Parathyroid adenoma (tissue), 2 donors: ENCODE data around the gene PCDHGA1.
"Not testable (repeated sequence)": the region's sequence is repeated elsewhere in the genome, so short reads cannot be mapped to it uniquely, and the experiment has no call there.

Experiments used
- H2AFZ ChIP-seq: fragments of 300-600 bp; sonication (generic); one replicate; pipeline ENCODE4 v1.7.0; 2017; ENCODE audit warnings: antibody characterized with exemption, mild to moderate bottlenecking
- H3K27ac ChIP-seq: fragments of 300-600 bp; sonication (generic); one replicate; pipeline ENCODE4 v1.7.0; 2017
- H3K27me3 ChIP-seq: fragments of 300-600 bp; sonication (generic); one replicate; pipeline ENCODE4 v1.7.0; 2017; ENCODE audit warnings: low read length; ENCODE audit not compliant: control insufficient read depth, insufficient read depth
- H3K36me3 ChIP-seq: fragments of 300-600 bp; sonication (generic); one replicate; pipeline ENCODE4 v1.7.0; 2017; ENCODE audit warnings: low read length; ENCODE audit not compliant: control insufficient read depth, insufficient read depth
- H3K4me1 ChIP-seq: fragments of 300-600 bp; sonication (generic); one replicate; pipeline ENCODE4 v1.7.0; 2017; ENCODE audit warnings: control low read depth
- H3K4me2 ChIP-seq: fragments of 300-600 bp; sonication (generic); one replicate; pipeline ENCODE4 v1.7.0; 2017; ENCODE audit warnings: low read length
- H3K4me3 ChIP-seq: fragments of 300-600 bp; sonication (generic); one replicate; pipeline ENCODE4 v1.7.0; 2017; ENCODE audit warnings: low read depth, low read length
- H3K79me2 ChIP-seq: fragments of 300-600 bp; sonication (generic); one replicate; pipeline ENCODE4 v1.7.0; 2017; ENCODE audit warnings: control low read depth
- H3K9ac ChIP-seq: fragments of 300-600 bp; sonication (generic); one replicate; pipeline ENCODE4 v1.7.0; 2017; ENCODE audit warnings: mild to moderate bottlenecking
- H3K9me3 ChIP-seq: fragments of 300-600 bp; sonication (generic); one replicate; pipeline ENCODE4 v1.7.0; 2017; ENCODE audit warnings: low read length; ENCODE audit not compliant: control insufficient read depth
- TF ChIP-seq, protein P1 (sequence below): fragments of 300-600 bp; sonication (generic); IDR thresholded peaks from one replicate; pipeline ENCODE4 v1.7.0; 2017; ENCODE audit warnings: antibody characterized with exemption, mild to moderate bottlenecking
- donor health status: primary hyperparathyroidism.

The PCDHGA1 gene

GRCh38 chr5:141373673-141374317, 43.5 kb downstream of the PCDHGA1 start, which contains the start of gene PCDHGA6:
TSS of gene PCDHGA6 (plus strand) at chr5:141373891. CDS start at chr5:141374084, 193 bp downstream.
- H3K27me3 ChIP-seq: no peaks in the 10 kb centered on the region
- H3K36me3 ChIP-seq: no peaks in the 10 kb centered on the region
- peak within 1 kb of the TSS; percentile 35 for H3K4me3 ChIP-seq

GRCh38 chr5:141374627-141375026, 44.3 kb downstream of the PCDHGA1 start:
- no peaks in the 10 kb centered on the region for H3K27me3 ChIP-seq

More at GRCh38 chr5:141373673-141374317, 43.5 kb downstream of the PCDHGA1 start, which contains the start of gene PCDHGA6:
- Histone ChIP-seq H3K9ac (no peak within 1 kb of the TSS), H3K27ac (peak within 1 kb of the TSS; percentile 16), H3K9me3 (peaks cover 13% of the 10 kb centered on the region), H3K4me1 (no peaks in the 10 kb centered on the region), H3K4me2 (no peak within 1 kb of the TSS), H3K79me2 (no peaks in the 10 kb centered on the region), H2AFZ (peak within 1 kb of the TSS; percentile 38)
- TF ChIP-seq, protein P1, sequence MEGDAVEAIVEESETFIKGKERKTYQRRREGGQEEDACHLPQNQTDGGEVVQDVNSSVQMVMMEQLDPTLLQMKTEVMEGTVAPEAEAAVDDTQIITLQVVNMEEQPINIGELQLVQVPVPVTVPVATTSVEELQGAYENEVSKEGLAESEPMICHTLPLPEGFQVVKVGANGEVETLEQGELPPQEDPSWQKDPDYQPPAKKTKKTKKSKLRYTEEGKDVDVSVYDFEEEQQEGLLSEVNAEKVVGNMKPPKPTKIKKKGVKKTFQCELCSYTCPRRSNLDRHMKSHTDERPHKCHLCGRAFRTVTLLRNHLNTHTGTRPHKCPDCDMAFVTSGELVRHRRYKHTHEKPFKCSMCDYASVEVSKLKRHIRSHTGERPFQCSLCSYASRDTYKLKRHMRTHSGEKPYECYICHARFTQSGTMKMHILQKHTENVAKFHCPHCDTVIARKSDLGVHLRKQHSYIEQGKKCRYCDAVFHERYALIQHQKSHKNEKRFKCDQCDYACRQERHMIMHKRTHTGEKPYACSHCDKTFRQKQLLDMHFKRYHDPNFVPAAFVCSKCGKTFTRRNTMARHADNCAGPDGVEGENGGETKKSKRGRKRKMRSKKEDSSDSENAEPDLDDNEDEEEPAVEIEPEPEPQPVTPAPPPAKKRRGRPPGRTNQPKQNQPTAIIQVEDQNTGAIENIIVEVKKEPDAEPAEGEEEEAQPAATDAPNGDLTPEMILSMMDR: no peak

DNA sequence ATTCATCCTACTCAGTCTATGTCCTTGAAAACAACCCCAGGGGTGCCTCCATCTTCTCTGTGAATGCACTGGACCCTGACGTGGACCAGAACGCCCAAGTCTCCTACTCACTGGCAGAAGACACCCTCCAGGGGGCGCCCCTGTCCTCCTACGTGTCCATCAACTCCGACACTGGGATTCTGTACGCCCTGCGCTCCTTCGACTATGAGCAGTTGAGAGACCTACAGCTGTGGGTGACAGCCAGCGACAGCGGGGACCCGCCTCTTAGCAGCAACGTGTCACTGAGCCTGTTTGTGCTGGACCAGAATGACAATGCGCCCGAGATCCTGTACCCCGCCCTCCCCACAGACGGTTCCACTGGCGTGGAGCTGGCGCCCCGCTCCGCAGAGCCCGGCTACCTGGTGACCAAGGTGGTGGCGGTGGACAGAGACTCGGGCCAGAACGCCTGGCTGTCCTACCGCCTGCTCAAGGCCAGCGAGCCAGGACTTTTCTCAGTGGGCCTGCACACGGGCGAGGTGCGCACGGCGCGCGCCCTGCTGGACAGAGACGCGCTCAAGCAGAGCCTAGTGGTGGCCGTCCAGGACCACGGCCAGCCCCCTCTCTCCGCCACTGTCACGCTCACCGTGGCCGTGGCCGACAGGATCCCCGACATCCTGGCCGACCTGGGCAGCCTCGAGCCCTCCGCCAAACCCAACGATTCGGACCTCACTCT, 45.3 kb downstream of the PCDHGA1 start:
- H3K9me3 ChIP-seq: peaks cover 10% of the 10 kb centered on the region
- not testable (repeated sequence) for H3K27me3 ChIP-seq, H3K79me2 ChIP-seq

More at GRCh38 chr5:141374627-141375026, 44.3 kb downstream of the PCDHGA1 start:
- TF ChIP-seq, protein P1: no peak
- H3K36me3 ChIP-seq: no peaks in the 10 kb centered on the region
- no peak overlapping the region for H3K4me3 ChIP-seq
- no peaks in the 10 kb centered on the region for H3K4me1 ChIP-seq
- H2AFZ ChIP-seq: no peak overlapping the region
- H3K9ac ChIP-seq: no peak overlapping the region
- H3K27ac ChIP-seq: no peak overlapping the region
- peaks cover 15% of the 10 kb centered on the region for H3K9me3 ChIP-seq
- no peaks in the 10 kb centered on the region for H3K79me2 ChIP-seq
- no peak overlapping the region for H3K4me2 ChIP-seq

DNA sequence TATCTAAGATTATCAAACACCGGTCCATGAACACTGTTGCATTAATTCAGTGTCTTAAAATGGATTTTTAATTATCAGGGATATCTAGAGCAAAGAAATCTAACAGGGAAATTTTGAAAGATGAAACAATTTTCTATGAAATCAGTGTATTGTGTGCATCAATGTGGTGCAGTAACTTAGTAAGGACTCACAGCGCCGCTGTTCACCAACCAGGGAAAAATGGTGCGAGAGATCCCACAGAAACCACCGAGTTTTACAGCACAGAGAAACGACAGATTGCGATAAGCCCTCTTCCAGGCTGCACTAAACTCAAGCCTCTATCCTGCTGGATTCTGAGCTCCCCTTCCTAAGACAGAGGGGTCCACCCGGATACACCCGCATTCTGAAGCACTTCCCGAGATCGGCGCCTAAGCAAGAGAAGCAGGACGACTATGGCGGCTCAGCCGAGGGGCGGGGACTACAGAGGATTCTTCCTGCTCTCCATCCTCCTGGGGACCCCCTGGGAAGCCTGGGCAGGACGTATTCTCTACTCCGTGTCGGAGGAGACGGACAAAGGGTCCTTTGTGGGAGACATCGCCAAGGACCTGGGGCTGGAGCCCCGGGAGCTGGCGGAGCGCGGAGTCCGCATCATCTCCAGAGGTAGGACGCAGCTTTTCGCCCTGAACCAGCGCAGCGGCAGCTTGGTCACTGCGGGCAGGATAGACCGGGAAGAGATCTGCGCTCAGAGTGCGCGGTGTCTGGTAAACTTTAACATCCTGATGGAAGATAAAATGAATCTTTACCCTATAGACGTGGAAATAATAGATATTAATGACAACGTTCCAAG, 52.4 kb downstream of the PCDHGA1 start, which contains the start of gene PCDHGA7:
Gene PCDHGA7, plus strand, starts transcription at position 274 of the 826 bp plus-strand sequence. Its CDS starts 158 bp downstream, at position 432.
- peaks cover 2% of the 10 kb centered on the region for H3K9me3 ChIP-seq
- no peaks in the 10 kb centered on the region for H3K79me2 ChIP-seq
- H3K9ac ChIP-seq: no peak within 1 kb of the TSS
- H2AFZ ChIP-seq: peak within 1 kb of the TSS; percentile 40
- TF ChIP-seq, protein P1: no peak
- H3K4me3 ChIP-seq: peak within 1 kb of the TSS; percentile 38
- H3K27ac ChIP-seq: no peak within 1 kb of the TSS
- no peaks in the 10 kb centered on the region for H3K4me1 ChIP-seq
- no peaks in the 10 kb centered on the region for H3K27me3 ChIP-seq
- peak within 1 kb of the TSS; percentile 12 for H3K4me2 ChIP-seq
- H3K36me3 ChIP-seq: no peaks in the 10 kb centered on the region

More for the DNA sequence above, 45.3 kb downstream of the PCDHGA1 start:
- H3K27ac ChIP-seq, H2AFZ ChIP-seq, H3K4me1 ChIP-seq, H3K36me3 ChIP-seq, H3K4me3 ChIP-seq, H3K4me2 ChIP-seq, H3K9ac ChIP-seq: not testable (repeated sequence)

GRCh38 chr5:141383345-141383744, 53.0 kb downstream of the PCDHGA1 start:
- H3K9me3 ChIP-seq: peaks cover 2% of the 10 kb centered on the region
- no peak overlapping the region for H3K4me3 ChIP-seq
- H2AFZ ChIP-seq: no peak overlapping the region
- no peak overlapping the region for H3K4me2 ChIP-seq
- no peaks in the 10 kb centered on the region for H3K79me2 ChIP-seq
- TF ChIP-seq, protein P1: no peak
- H3K9ac ChIP-seq: no peak overlapping the region
- H3K4me1 ChIP-seq: no peaks in the 10 kb centered on the region
- no peaks in the 10 kb centered on the region for H3K27me3 ChIP-seq
- H3K27ac ChIP-seq: no peak overlapping the region
- H3K36me3 ChIP-seq: no peaks in the 10 kb centered on the region
